ENCODE results near the gene IZUMO2. TPM values are rescaled to one million over a fixed set of nuclear protein-coding genes. Genes with fewer than 3 reads are reported as not detected.

The IZUMO2 gene
- total RNA-seq, 2 donors from 2014 or later: not detected

DNA sequence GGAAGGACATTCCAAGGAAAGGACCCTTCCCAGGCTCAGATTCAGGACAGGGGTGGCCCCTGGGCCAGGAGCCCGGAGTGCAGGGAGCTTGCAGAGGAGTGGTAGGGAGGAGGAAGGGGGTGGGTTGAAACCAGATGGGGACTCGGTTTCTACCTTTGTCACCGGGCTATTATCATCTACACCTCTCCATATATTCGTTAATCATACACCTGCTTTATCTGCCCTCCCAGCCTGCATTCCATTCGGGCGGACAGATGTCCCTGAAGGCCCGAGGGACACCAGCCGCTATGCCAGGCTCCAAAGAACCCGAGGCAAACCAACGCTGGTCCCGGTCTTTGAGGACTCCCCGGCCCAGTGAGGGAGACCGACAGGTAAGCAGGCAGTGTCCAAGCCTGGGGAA, 24.9 kb upstream of the IZUMO2 start:
- Histone ChIP-seq H3K36me3 (no peaks in the 10 kb centered on the region), H3K9me3 (no peaks in the 10 kb centered on the region), H3K27ac (no peak overlapping the region), H3K4me3 (no peak overlapping the region), H3K27me3 (replicated peaks; ENCODE audit: insufficient read depth) (no peaks in the 10 kb centered on the region), H3K4me1 (ENCODE audit: control insufficient read depth in 1 of 2, low read depth in 2 of 2) (no peaks in the 10 kb centered on the region)
- no peak for TF ChIP-seq CTCF (IDR thresholded peaks at IDR 0.05)
- ATAC-seq (ENCODE audit: insufficient number of reproducible peaks, low FRiP score, low read depth) (no peak), DNase-seq (ENCODE audit: low spot score) (no peak)

- no peaks in the 10 kb centered on the region for H3K27me3 ChIP-seq (replicated peaks; ENCODE audit: insufficient read depth)
- H3K27ac ChIP-seq: no peak overlapping the region
- H3K4me3 ChIP-seq: no peak overlapping the region
- no peaks in the 10 kb centered on the region for H3K9me3 ChIP-seq
- no peaks in the 10 kb centered on the region for H3K36me3 ChIP-seq
- DNase-seq (ENCODE audit: low spot score): no peak
- no peak for ATAC-seq (ENCODE audit: insufficient number of reproducible peaks, low FRiP score, low read depth)
- H3K4me1 ChIP-seq (ENCODE audit: control insufficient read depth in 1 of 2, low read depth in 2 of 2): no peaks in the 10 kb centered on the region
- no peak for TF ChIP-seq CTCF (IDR thresholded peaks at IDR 0.05)
Observed at GRCh38 chr19:50184196-50184595, 21.1 kb upstream of the IZUMO2 start.

DNA sequence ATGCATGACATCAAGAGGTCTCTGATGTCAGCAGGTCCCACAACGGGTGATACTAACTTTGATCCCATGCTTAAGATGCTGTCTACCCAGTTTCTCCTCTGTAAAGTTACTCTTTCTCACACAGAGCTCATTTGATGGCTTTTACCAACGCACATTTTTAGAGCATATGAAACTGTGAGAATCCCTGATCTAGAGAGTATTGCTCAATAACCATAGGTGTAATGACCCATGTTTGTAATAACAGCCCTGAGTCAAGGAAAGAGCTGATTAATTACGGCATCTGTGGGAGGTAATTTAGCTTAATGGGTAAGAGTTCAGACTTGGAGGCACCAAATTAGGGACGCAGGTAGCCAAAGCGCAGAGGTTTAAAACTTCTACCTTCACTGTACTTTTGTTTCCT, 18.0 kb upstream of the IZUMO2 start:
- H3K4me3 ChIP-seq: no peak overlapping the region
- H3K36me3 ChIP-seq: no peaks in the 10 kb centered on the region
- DNase-seq (ENCODE audit: low spot score): no peak
- no peaks in the 10 kb centered on the region for H3K27me3 ChIP-seq (replicated peaks; ENCODE audit: insufficient read depth)
- TF ChIP-seq CTCF (IDR thresholded peaks at IDR 0.05): no peak
- H3K9me3 ChIP-seq: no peaks in the 10 kb centered on the region
- H3K27ac ChIP-seq: no peak overlapping the region
- no peak for ATAC-seq (ENCODE audit: insufficient number of reproducible peaks, low FRiP score, low read depth)
- H3K4me1 ChIP-seq (ENCODE audit: control insufficient read depth in 1 of 2, low read depth in 2 of 2): no peaks in the 10 kb centered on the region

DNA sequence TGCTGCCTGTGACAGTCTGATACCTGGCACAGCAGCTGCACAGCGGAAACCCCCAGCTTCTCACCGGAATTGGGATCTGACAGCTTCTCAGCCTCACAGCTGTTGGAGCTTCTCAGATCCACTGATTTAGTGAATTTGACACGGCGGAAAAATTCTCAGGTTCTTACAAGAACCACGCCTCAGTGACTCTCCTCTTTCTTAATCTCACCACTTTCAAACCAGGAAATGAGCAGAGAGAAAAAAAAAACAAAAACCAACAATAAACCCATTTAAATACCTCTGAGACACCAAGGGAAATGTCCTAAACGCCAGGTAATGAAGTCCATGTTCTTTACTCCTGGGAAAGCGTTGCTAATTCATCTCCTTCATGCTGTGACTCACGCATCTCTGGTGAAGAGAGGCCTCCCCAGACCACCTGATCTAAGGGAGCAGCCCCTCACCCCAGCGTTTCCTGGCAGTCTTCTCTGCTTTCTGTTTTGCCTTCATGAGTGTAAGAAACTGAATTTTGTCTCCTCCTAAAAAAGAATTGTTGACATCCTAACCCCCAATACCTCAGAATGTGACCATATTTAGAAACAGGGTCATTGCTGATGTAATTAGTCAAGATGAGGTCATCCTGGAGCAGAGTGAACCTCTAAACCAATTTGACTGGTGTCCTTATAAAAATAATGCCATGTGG, 15.9 kb upstream of the IZUMO2 start:
- TF ChIP-seq CTCF (IDR thresholded peaks at IDR 0.05): no peak
- DNase-seq (ENCODE audit: low spot score) (no peak), ATAC-seq (ENCODE audit: insufficient number of reproducible peaks, low FRiP score, low read depth) (no peak)
- no peak overlapping the region for H3K4me3 ChIP-seq
- H3K27ac ChIP-seq: no peak overlapping the region
- no peaks in the 10 kb centered on the region for H3K27me3 ChIP-seq (replicated peaks; ENCODE audit: insufficient read depth)
- H3K4me1 ChIP-seq (ENCODE audit: control insufficient read depth in 1 of 2, low read depth in 2 of 2): no peaks in the 10 kb centered on the region
- H3K36me3 ChIP-seq: no peaks in the 10 kb centered on the region
- no peaks in the 10 kb centered on the region for H3K9me3 ChIP-seq

DNA sequence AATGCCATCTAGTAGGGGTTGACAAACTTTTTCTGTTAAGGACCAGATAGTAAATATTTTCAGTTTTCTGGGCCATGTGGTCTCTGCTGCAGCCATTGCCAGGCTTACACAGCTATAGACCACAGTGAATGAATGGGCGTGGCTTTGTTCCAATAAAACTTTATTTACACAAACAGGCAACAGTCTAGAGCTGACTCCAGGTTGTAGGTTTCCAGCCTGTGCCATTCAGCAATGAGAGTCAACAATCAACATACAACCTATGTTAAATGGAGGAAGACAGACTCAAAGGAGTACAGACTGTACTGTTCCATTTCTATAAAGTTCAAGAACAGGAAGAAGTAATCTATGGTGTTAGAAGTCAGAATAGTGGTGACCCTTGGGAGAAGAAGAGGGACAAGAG, 15.2 kb upstream of the IZUMO2 start:
- H3K4me3 ChIP-seq: no peak overlapping the region
- H3K27ac ChIP-seq: no peak overlapping the region
- H3K36me3 ChIP-seq: no peaks in the 10 kb centered on the region
- no peak for TF ChIP-seq CTCF (IDR thresholded peaks at IDR 0.05)
- H3K4me1 ChIP-seq (ENCODE audit: control insufficient read depth in 1 of 2, low read depth in 2 of 2): no peaks in the 10 kb centered on the region
- DNase-seq (ENCODE audit: low spot score): no peak
- no peak for ATAC-seq (ENCODE audit: insufficient number of reproducible peaks, low FRiP score, low read depth)
- no peaks in the 10 kb centered on the region for H3K27me3 ChIP-seq (replicated peaks; ENCODE audit: insufficient read depth)
- H3K9me3 ChIP-seq: no peaks in the 10 kb centered on the region

Measured in thoracic aorta (tissue), 2 donors.